K562 (cell line): ENCODE data around the gene LYPD4. TPM values are rescaled to one million over a fixed set of nuclear protein-coding genes. Genes with fewer than 3 reads are reported as not detected.
A peak's percentile ranks its signal among the peaks of the same experiment; 100 is the strongest.

Experiments used
- ETV6 ChIP-seq, 3 experiments: fragments of 150-350 bp in 1 of 3; sonication (generic) in 1 of 3; formaldehyde crosslinking in 1 of 3; IDR thresholded peaks; 2 replicates each; pipeline versions ENCODE4 v1.6.1 to v1.8.0; 2014 to 2022; ENCODE audit warnings: borderline replicate concordance in 2 of 3, low read depth in 2 of 3, antibody characterized with exemption in 1 of 3, low read length in 1 of 3, mild to moderate bottlenecking in 1 of 3, missing genetic modification reagents in 1 of 3
- THAP7 ChIP-seq: fragments of 250-450 bp; sonication (Bioruptor Pico); IDR thresholded peaks from 2 replicates; pipeline ENCODE4 v1.5.0; 2021
- ZBTB12 ChIP-seq: fragments of 250-450 bp; sonication (Bioruptor Pico); IDR thresholded peaks from 2 replicates; pipeline ENCODE4 v1.4.0; 2020
- ZBTB7A ChIP-seq: IDR thresholded peaks from 2 replicates; pipeline ENCODE4 v1.6.1; 2011; ENCODE audit warnings: low read depth, mild to moderate bottlenecking, low read length, moderate library complexity, borderline replicate concordance; ENCODE audit not compliant: control insufficient read depth
- ZNF384 ChIP-seq: IDR thresholded peaks from 2 replicates; pipeline ENCODE4 v1.6.1; 2012; ENCODE audit warnings: low read depth, low read length, improper control_type of control experiment
- polyA plus RNA-seq, 8 experiments: library from polyadenylated mRNA; depleted of rRNA in 4 of 8; stranded (reverse) in 5 of 8; unstranded in 3 of 8; fragments of >200 nt; fragmentation: Nextera tagmentation in 2 of 8; fragmentation: Illumina TruSeq in 1 of 8; extraction: Ambion mirVana in 2 of 8; extraction: Trizol in 1 of 8; gene quantifications; 2 replicates each; pipeline versions ENCODE4 v1.2.1 to v1.2.3, GENCODE V29; 2011 to 2014; ENCODE audit warnings: inconsistent platforms in 1 of 8, missing spikeins in 1 of 8
- total RNA-seq, 7 experiments: library from RNA; depleted of rRNA in 6 of 7; stranded (reverse); fragments of >200 nt in 6 of 7; fragmentation: Illumina TruSeq in 2 of 7; extraction: Trizol in 2 of 7; gene quantifications; 2 replicates each; pipeline versions ENCODE4 v1.2.1 to v1.2.3, GENCODE V29; 2011 to 2021; ENCODE audit warnings: low replicate concordance in 1 of 7
- TF ChIP-seq, protein P1 (sequence below), 2 experiments: fragments of 450-650 bp; formaldehyde crosslinking in 1 of 2; IDR thresholded peaks; 2 replicates each; pipeline versions ENCODE4 v1.4.0 to v1.6.1; 2014 to 2020; ENCODE audit warnings: mild to moderate bottlenecking in 2 of 2, borderline replicate concordance in 1 of 2, low read depth in 1 of 2
- TF ChIP-seq, protein P2 (sequence below), 2 experiments: fragments of 450-650 bp; IDR thresholded peaks; 2 replicates each; pipeline ENCODE4 v1.6.1; 2018; ENCODE audit warnings: mild to moderate bottlenecking in 2 of 2, low read depth in 1 of 2; ENCODE audit not compliant: partially characterized antibody in 2 of 2
- TF ChIP-seq, protein P3 (sequence below): fragments of 450-650 bp; formaldehyde crosslinking; IDR thresholded peaks from 2 replicates; pipeline ENCODE4 v1.4.0; 2020; ENCODE audit warnings: mild to moderate bottlenecking

Gene LYPD4
- total and polyA plus RNA-seq, 9 of the 15 experiments (the other 6 are each of a cell fraction or from before 2014, with no cell fraction given) = 0.11 TPM; not detected in 8

DNA sequence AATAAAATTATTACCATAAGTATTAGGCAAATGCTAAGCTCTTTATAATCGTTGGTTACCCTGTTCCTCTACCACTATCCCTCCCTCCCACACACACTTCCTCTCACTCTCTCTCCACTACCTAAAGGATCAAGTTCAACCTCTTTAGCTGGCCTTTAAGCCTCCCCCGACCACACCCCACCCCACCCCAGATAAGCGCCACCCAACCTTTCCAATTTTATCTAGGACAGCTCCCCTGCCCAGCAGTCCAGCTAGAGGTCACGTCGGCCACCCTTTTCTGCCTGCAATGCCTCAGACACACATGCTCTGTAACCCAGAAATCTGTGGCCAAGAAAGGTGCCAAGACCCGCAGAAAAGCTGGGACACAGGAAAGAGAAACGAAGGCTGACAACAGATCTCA is 1.1 kb downstream of the LYPD4 start (continued):
- TF ChIP-seq, protein P1, sequence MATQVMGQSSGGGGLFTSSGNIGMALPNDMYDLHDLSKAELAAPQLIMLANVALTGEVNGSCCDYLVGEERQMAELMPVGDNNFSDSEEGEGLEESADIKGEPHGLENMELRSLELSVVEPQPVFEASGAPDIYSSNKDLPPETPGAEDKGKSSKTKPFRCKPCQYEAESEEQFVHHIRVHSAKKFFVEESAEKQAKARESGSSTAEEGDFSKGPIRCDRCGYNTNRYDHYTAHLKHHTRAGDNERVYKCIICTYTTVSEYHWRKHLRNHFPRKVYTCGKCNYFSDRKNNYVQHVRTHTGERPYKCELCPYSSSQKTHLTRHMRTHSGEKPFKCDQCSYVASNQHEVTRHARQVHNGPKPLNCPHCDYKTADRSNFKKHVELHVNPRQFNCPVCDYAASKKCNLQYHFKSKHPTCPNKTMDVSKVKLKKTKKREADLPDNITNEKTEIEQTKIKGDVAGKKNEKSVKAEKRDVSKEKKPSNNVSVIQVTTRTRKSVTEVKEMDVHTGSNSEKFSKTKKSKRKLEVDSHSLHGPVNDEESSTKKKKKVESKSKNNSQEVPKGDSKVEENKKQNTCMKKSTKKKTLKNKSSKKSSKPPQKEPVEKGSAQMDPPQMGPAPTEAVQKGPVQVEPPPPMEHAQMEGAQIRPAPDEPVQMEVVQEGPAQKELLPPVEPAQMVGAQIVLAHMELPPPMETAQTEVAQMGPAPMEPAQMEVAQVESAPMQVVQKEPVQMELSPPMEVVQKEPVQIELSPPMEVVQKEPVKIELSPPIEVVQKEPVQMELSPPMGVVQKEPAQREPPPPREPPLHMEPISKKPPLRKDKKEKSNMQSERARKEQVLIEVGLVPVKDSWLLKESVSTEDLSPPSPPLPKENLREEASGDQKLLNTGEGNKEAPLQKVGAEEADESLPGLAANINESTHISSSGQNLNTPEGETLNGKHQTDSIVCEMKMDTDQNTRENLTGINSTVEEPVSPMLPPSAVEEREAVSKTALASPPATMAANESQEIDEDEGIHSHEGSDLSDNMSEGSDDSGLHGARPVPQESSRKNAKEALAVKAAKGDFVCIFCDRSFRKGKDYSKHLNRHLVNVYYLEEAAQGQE (IDR thresholded peaks at IDR 0.05; ENCODE audit: borderline replicate concordance) = peak; percentile 8; the same call in 1 of the 2 replicates
- TF ChIP-seq, protein P1 (CRISPR knock-in tag; IDR thresholded peaks at IDR 0.05; ENCODE audit: low read depth) = no peak
- TF ChIP-seq, protein P2, sequence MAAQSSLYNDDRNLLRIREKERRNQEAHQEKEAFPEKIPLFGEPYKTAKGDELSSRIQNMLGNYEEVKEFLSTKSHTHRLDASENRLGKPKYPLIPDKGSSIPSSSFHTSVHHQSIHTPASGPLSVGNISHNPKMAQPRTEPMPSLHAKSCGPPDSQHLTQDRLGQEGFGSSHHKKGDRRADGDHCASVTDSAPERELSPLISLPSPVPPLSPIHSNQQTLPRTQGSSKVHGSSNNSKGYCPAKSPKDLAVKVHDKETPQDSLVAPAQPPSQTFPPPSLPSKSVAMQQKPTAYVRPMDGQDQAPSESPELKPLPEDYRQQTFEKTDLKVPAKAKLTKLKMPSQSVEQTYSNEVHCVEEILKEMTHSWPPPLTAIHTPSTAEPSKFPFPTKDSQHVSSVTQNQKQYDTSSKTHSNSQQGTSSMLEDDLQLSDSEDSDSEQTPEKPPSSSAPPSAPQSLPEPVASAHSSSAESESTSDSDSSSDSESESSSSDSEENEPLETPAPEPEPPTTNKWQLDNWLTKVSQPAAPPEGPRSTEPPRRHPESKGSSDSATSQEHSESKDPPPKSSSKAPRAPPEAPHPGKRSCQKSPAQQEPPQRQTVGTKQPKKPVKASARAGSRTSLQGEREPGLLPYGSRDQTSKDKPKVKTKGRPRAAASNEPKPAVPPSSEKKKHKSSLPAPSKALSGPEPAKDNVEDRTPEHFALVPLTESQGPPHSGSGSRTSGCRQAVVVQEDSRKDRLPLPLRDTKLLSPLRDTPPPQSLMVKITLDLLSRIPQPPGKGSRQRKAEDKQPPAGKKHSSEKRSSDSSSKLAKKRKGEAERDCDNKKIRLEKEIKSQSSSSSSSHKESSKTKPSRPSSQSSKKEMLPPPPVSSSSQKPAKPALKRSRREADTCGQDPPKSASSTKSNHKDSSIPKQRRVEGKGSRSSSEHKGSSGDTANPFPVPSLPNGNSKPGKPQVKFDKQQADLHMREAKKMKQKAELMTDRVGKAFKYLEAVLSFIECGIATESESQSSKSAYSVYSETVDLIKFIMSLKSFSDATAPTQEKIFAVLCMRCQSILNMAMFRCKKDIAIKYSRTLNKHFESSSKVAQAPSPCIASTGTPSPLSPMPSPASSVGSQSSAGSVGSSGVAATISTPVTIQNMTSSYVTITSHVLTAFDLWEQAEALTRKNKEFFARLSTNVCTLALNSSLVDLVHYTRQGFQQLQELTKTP (IDR thresholded peaks at IDR 0.05; ENCODE audit: low read depth in 1 of 2, partially characterized antibody in 2 of 2) = no peak
- no peak for TF ChIP-seq ZNF384
- TF ChIP-seq ZBTB12 (CRISPR knock-in tag) = no peak
- TF ChIP-seq, protein P3, sequence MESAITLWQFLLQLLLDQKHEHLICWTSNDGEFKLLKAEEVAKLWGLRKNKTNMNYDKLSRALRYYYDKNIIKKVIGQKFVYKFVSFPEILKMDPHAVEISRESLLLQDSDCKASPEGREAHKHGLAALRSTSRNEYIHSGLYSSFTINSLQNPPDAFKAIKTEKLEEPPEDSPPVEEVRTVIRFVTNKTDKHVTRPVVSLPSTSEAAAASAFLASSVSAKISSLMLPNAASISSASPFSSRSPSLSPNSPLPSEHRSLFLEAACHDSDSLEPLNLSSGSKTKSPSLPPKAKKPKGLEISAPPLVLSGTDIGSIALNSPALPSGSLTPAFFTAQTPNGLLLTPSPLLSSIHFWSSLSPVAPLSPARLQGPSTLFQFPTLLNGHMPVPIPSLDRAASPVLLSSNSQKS (CRISPR knock-in tag) = no peak
- TF ChIP-seq THAP7 (CRISPR knock-in tag) = no peak
- peak in 1 of 2 experiments; percentile 73; a peak in 2 of 4 replicates for TF ChIP-seq ETV6 (IDR thresholded peaks at IDR 0.05; ENCODE audit: borderline replicate concordance in 1 of 2, low read depth in 2 of 2, low read length in 1 of 2)
- TF ChIP-seq ETV6 (CRISPR knock-in tag; IDR thresholded peaks at IDR 0.05; ENCODE audit: borderline replicate concordance) = no peak
- no peak; the same call in 1 of the 2 replicates for TF ChIP-seq ZBTB7A
